Measurements from ENCODE around the gene ARF6.
A peak's percentile ranks its signal among the peaks of the same experiment; 100 is the strongest.

ARF6 gene

GRCh38 chr14:49880267-49881064 is 12.4 kb upstream of the ARF6 start:
- TF ChIP-seq, protein P1, sequence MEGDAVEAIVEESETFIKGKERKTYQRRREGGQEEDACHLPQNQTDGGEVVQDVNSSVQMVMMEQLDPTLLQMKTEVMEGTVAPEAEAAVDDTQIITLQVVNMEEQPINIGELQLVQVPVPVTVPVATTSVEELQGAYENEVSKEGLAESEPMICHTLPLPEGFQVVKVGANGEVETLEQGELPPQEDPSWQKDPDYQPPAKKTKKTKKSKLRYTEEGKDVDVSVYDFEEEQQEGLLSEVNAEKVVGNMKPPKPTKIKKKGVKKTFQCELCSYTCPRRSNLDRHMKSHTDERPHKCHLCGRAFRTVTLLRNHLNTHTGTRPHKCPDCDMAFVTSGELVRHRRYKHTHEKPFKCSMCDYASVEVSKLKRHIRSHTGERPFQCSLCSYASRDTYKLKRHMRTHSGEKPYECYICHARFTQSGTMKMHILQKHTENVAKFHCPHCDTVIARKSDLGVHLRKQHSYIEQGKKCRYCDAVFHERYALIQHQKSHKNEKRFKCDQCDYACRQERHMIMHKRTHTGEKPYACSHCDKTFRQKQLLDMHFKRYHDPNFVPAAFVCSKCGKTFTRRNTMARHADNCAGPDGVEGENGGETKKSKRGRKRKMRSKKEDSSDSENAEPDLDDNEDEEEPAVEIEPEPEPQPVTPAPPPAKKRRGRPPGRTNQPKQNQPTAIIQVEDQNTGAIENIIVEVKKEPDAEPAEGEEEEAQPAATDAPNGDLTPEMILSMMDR (conservative IDR thresholded peaks at IDR 0.05), result no peak; the same call in 1 of the 2 replicates
- no peak for TF ChIP-seq ZFX (IDR thresholded peaks at IDR 0.05)
- H3K27ac ChIP-seq, result no peak overlapping the region

GRCh38 chr14:49881350-49882001 is 11.4 kb upstream of the ARF6 start:
- TF ChIP-seq ZFX (IDR thresholded peaks at IDR 0.05), result no peak
- TF ChIP-seq, protein P1 (conservative IDR thresholded peaks at IDR 0.05), result no peak
- no peak overlapping the region for H3K27ac ChIP-seq

DNA sequence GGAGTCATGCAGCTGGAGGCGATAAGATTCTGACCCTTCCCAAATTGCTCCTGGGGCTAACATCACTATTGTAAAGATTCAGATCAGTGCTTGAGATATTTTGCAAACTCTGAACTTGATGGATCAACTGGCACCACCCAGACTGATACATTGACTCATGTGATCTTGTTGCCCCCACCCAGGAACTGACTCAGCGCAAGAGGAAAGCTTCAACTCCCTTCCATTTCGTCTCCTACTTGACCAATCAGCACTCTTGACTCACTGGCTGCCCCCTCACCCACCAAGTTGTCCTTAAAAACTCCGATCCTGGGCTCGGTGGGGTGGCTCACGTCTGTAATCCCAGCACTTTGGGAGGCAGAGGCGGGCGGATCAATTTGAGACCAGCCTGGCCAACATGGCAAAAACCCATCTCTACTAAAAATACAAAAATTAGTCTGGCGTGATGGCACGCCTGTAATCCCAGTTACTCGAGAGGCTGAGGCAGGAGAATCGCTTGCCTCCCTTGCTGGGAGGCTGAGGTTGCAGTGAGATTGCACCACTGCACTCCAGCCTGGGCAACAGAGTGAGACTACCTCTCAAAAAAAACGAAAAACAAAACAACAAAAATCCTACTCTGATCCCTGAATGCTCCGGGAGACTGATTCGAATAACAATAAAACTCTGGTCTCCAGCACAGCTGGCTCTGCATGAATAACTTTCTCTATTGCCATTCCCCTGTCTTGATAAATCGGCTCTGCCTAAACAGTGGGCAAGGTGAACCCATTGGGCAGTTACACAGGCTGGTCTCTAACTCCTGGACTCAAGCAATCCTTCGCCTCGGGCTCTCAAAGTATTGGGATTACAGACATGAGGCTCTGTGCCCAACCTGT is 9.8 kb upstream of the ARF6 start:
- TF ChIP-seq, protein P1 (conservative IDR thresholded peaks at IDR 0.05), result no peak
- TF ChIP-seq ZFX (IDR thresholded peaks at IDR 0.05), result no peak
- H3K27ac ChIP-seq, result no peak overlapping the region

GRCh38 chr14:49886523-49886922 is 6.4 kb upstream of the ARF6 start:
- H3K27ac ChIP-seq, result no peak overlapping the region
- no peak for TF ChIP-seq ZFX (IDR thresholded peaks at IDR 0.05)
- TF ChIP-seq, protein P1 (conservative IDR thresholded peaks at IDR 0.05), result no peak

DNA sequence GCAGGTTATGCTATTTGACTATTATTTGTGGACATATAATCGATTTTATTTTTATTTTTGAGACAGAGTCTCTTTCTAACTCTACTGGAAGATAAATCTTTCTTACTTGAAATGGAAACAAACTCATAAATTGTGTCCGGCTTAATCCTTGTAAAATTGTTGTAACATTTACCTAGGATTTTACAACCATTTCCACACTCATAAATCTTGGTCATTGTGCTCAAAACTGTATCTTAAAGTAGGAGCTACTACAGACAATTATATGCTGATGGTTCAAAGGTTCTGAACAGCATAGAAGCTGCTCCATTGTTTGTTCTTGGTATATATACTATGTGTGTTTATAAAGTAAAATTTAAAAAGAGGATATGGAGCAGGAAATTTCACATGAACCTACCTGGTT is 4.6 kb upstream of the ARF6 start:
- peak overlapping the region; percentile 72 for H3K27ac ChIP-seq
- TF ChIP-seq, protein P1 (conservative IDR thresholded peaks at IDR 0.05), result no peak
- no peak for TF ChIP-seq ZFX (IDR thresholded peaks at IDR 0.05)

DNA sequence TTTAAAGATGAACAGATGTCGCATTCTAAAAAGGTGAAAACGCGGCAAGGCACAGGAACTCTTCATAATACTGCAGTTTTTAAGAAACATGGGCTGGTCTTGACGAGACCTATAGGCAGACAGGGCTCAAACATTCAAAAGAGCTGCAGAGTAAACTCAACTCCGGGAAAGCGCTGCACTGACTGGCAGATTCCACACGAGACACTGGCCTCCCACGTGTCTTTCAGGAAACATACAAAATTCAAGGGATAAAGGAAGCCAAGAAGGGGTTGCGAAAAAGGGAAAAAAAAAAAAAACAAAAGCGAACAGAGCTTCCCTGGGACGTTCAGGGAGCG is 614 bp upstream of the ARF6 start:
- no peak for TF ChIP-seq ZFX (IDR thresholded peaks at IDR 0.05)
- TF ChIP-seq, protein P1 (conservative IDR thresholded peaks at IDR 0.05), result no peak
- peak overlapping the region; percentile 100 for H3K27ac ChIP-seq

Measured in C4-2B (cell line).